PFSK-1 (cell line): Measurements from ENCODE around the gene KIF6.

Source experiments
- FOXP2 ChIP-seq: optimal IDR thresholded peaks from 2 replicates; pipeline ENCODE3; 2011; ENCODE audit warnings: borderline replicate concordance, control low read depth, inconsistent platforms; ENCODE audit not compliant: insufficient read depth; ENCODE audit errors: extremely low read length, extremely low read depth
- POLR2AphosphoS5 ChIP-seq: IDR thresholded peaks from 2 replicates; pipeline ENCODE4 v1.6.1; 2012; ENCODE audit warnings: low read depth, mild to moderate bottlenecking, control low read depth, low read length, moderate library complexity
- REST ChIP-seq, 2 experiments: IDR thresholded peaks; 2 replicates each; pipeline versions ENCODE4 v1.6.1 to v1.8.0; 2011 to 2012; ENCODE audit warnings: low read depth in 2 of 2, low read length in 2 of 2, control low read depth in 1 of 2, inconsistent platforms in 1 of 2, mild to moderate bottlenecking in 1 of 2, moderate library complexity in 1 of 2; ENCODE audit not compliant: insufficient read depth in 1 of 2
- SIN3A ChIP-seq: IDR thresholded peaks from 2 replicates; pipeline ENCODE4 v1.6.1; 2012; ENCODE audit warnings: mild to moderate bottlenecking, low read length, moderate library complexity, borderline replicate concordance; ENCODE audit not compliant: insufficient read depth
- TAF1 ChIP-seq: IDR thresholded peaks from 2 replicates; pipeline ENCODE4 v1.6.1; 2012; ENCODE audit warnings: low read length, control low read depth, borderline replicate concordance; ENCODE audit not compliant: insufficient read depth

Gene KIF6

GRCh38 chr6:39401376-39401775 is 323.8 kb downstream of the KIF6 start:
- TF ChIP-seq FOXP2, result no peak
- no peak for TF ChIP-seq SIN3A
- TF ChIP-seq POLR2AphosphoS5, result no peak
- TF ChIP-seq TAF1, result no peak
- TF ChIP-seq REST (IDR thresholded peaks at IDR 0.05; ENCODE audit: insufficient read depth in 1 of 2, low read depth in 2 of 2, low read length in 2 of 2), result no peak

DNA sequence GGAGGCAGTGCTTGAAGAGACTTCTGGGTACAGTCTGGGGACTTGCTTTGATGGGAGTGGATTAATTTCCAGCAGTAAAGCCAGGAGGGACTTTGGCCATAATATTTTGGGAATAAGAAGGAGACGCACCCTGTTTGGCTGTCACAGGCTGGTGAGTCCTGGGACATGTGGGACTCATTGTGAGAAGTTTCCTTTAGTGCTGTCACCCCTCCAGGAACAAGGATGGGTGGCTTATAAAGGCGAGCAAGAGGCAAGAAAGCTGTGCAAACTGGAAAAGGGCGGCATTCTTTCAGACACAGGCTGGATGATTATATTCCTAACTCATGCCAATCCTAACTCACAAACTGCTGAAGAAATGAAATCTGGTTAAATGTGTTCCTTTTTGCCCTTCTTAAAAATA is 325.2 kb downstream of the KIF6 start:
- TF ChIP-seq FOXP2, result no peak
- TF ChIP-seq TAF1, result no peak
- no peak for TF ChIP-seq POLR2AphosphoS5

DNA sequence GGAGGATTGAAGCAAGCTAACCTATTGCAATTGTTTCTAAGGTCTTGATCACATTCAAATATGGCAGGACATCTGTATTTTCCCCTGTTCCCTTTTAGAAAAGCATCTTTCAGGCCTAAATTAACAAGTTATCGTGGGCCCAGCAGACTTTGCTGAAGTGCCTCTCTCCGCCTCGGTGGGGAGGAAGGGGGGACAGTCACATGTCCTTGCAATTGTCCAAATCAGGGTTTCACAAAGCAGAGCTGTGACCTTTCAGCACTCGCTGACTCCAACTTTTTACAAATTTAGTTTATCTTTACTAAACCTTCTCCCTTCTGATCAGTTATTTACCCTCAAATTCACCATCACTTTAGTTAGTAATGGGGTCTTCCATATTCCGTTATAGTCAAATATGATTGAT is 328.4 kb downstream of the KIF6 start:
- TF ChIP-seq SIN3A (no peak), POLR2AphosphoS5 (no peak), TAF1 (no peak), FOXP2 (no peak), REST (IDR thresholded peaks at IDR 0.05; ENCODE audit: insufficient read depth in 1 of 2, low read depth in 2 of 2, low read length in 2 of 2) (no peak)

DNA sequence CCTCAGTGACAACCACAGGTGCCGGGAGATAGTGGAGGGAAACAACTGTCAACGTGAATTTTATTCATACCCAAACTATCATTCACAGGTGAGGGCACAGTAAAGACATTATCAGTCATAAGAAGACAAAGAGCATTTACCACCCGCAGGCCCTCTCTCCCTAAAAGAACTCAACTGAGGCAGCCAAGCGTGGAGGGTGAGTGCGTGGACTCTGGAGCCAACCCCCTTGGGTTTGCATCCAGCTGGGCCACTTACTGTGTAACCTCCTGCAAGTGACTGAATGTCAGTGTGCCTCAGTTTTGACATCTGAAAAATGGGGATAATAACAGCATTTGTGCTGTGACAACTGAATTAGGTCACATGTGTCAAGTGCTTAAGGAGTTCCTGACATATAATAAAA is 332.1 kb downstream of the KIF6 start:
- no peak for TF ChIP-seq REST (IDR thresholded peaks at IDR 0.05; ENCODE audit: insufficient read depth in 1 of 2, low read depth in 2 of 2, low read length in 2 of 2)
- no peak for TF ChIP-seq SIN3A
- no peak for TF ChIP-seq FOXP2
- no peak for TF ChIP-seq TAF1
- no peak for TF ChIP-seq POLR2AphosphoS5

DNA sequence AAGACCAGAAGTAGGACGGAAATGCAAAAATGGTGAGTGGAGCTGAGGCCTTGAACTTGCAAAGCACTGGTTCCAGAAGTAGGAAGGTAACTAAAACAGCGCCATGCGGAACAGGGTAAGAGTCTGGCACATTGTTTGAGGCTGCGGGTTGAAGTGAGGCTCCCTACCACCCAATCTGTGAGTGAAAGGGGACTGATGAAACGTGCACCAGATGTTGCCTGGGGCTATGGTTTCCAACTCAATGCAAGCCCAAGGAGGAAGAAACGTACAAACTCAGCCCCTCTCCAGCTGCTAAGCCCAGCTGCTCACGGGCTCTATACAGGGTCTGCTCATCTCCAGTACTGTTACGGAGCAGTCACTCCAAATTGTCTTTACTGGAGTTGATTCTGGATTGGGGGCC is 334.0 kb downstream of the KIF6 start:
- TF ChIP-seq REST (IDR thresholded peaks at IDR 0.05; ENCODE audit: insufficient read depth in 1 of 2, low read depth in 2 of 2, low read length in 2 of 2) (no peak), TAF1 (no peak), POLR2AphosphoS5 (no peak), FOXP2 (no peak), SIN3A (no peak)

GRCh38 chr6:39389484-39389767 is 335.8 kb downstream of the KIF6 start:
- TF ChIP-seq TAF1 (no peak), REST (IDR thresholded peaks at IDR 0.05; ENCODE audit: insufficient read depth in 1 of 2, low read depth in 2 of 2, low read length in 2 of 2) (no peak), FOXP2 (no peak), SIN3A (no peak), POLR2AphosphoS5 (no peak)
